AG09309 (cell line): ENCODE measurements around the gene CRLF3.

Experiments
- DNase-seq: peaks from one replicate; pipeline ENCODE4 v3.0.0-alpha.2; 2010; ENCODE audit warnings: low read depth
- H3K4me3 ChIP-seq: 2 replicates; pipeline ENCODE4 v1.5.1; 2011; ENCODE audit warnings: mild to moderate bottlenecking, low read depth, low read length, moderate library complexity; ENCODE audit not compliant: control insufficient read depth
- CTCF ChIP-seq: IDR thresholded peaks from 2 replicates; pipeline ENCODE4 v1.5.1; 2011; ENCODE audit warnings: mild to moderate bottlenecking, low read depth, low read length, inconsistent platforms; ENCODE audit not compliant: insufficient read depth, control insufficient read depth; ENCODE audit errors: missing control alignments

The CRLF3 gene

GRCh38 chr17:30812218-30813177, 12.0 kb downstream of the CRLF3 start:
- DNase-seq: no peak
- no peak overlapping the region for H3K4me3 ChIP-seq
- TF ChIP-seq CTCF: no peak

GRCh38 chr17:30809867-30810266, 14.6 kb downstream of the CRLF3 start:
- H3K4me3 ChIP-seq: no peak overlapping the region
- no peak for TF ChIP-seq CTCF
- no peak for DNase-seq

GRCh38 chr17:30808785-30809286, 15.7 kb downstream of the CRLF3 start:
- TF ChIP-seq CTCF: no peak
- no peak for DNase-seq
- H3K4me3 ChIP-seq: no peak overlapping the region

DNA sequence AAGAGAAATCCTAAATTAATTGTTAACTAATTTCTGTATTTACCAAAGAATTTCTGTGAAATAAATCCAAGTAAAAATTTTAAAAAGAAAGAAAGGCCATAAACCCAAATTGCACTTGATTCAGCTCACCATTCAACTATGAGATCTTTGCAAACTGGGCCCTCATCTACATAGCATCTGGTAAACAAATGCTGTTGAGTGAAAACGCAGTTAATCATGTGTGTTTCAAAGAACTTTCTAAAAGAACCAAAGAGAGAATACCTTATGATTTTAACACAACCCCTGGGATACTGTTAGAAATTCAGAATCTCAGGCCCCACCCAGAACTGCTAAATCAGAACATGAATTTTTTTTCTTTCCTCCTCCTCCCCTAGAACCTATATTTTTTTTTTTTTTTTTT, 16.6 kb downstream of the CRLF3 start:
- no peak for TF ChIP-seq CTCF
- H3K4me3 ChIP-seq: no peak overlapping the region
- no peak for DNase-seq

GRCh38 chr17:30805944-30806456, 18.5 kb downstream of the CRLF3 start:
- H3K4me3 ChIP-seq: no peak overlapping the region
- TF ChIP-seq CTCF: no peak
- no peak for DNase-seq

DNA sequence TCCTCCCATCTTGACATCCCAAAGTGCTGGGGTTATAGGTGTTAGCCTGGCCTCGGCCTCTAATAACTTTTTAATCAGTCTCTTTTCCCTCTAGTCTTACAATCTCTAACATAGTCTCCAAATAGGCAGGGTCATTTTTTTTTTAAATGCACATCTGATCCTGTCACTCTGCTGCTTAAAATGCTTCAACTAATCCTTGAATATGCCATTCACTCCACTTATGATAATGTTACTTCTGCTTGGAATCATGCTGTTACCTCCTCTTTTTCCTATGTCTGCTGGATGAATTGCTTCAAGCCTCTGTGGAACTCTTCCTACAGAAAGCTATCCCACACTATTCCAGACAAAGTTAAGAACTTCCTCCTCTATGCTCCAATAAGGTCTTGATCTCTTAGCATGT, 22.8 kb downstream of the CRLF3 start:
- no peak for DNase-seq
- H3K4me3 ChIP-seq: no peak overlapping the region
- TF ChIP-seq CTCF: no peak
